PC-9 (cell line): ENCODE data around the gene CDKN1A. TPM values are rescaled to one million over a fixed set of nuclear protein-coding genes. Genes with fewer than 3 reads are reported as not detected.

ENCODE experiments used
- BruUV-seq: library from RNA; stranded (reverse); fragments of 400-500 nt; replicated peaks from 2 replicates; lab custom pipeline; 2021; lab: Mats Ljungman, UMichigan
- CTCF ChIA-PET: fragments of 300-600 bp; sonication (Branson Sonifier 250); formaldehyde crosslinking; loops from one replicate; lab custom pipeline; 2022; ENCODE audit warnings: antibody characterized with exemption; lab: Charles Lee
- POLR2A ChIA-PET: fragments of 300-600 bp; sonication (Branson Sonifier 250); formaldehyde crosslinking; loops from one replicate; lab custom pipeline; 2022; ENCODE audit warnings: antibody characterized with exemption; ENCODE audit not compliant: unreplicated experiment; lab: Charles Lee
- DNase-seq, 2 experiments: peaks; one replicate each; pipeline versions ENCODE4 v3.0.0 to v3.0.0-alpha.2; 2015 to 2022; ENCODE audit warnings: mixed read lengths in 1 of 2
- H2AFZ ChIP-seq: fragments of 200-600 bp; sonication (generic); 2 replicates; pipeline ENCODE4 v1.8.1; 2017; ENCODE audit warnings: antibody characterized with exemption
- H3F3A ChIP-seq: fragments of 200-600 bp; sonication (generic); 2 replicates; pipeline ENCODE4 v1.8.1; 2017; ENCODE audit warnings: antibody characterized with exemption, mild to moderate bottlenecking, low read depth; ENCODE audit not compliant: insufficient read depth
- H3K27ac ChIP-seq: fragments of 200-600 bp; sonication (generic); 2 replicates; pipeline ENCODE4 v1.6.1; 2016; ENCODE audit warnings: mixed run types
- H3K27me3 ChIP-seq: fragments of 200-600 bp; sonication (generic); 2 replicates; pipeline ENCODE4 v1.6.1; 2016; ENCODE audit warnings: low read depth, mixed run types; ENCODE audit not compliant: insufficient read depth
- H3K36me3 ChIP-seq: fragments of 200-600 bp; sonication (generic); 2 replicates; pipeline ENCODE4 v1.6.1; 2016; ENCODE audit warnings: low read depth, mixed run types
- H3K4me1 ChIP-seq: fragments of 200-600 bp; sonication (generic); replicated peaks from 2 replicates; pipeline ENCODE4 v1.6.1; 2016; ENCODE audit warnings: mixed run types; ENCODE audit not compliant: insufficient read depth
- H3K4me2 ChIP-seq: fragments of 200-600 bp; sonication (generic); 2 replicates; pipeline ENCODE4 v1.6.1; 2017; ENCODE audit warnings: mixed run types
- H3K4me3 ChIP-seq: fragments of 200-600 bp; sonication (generic); 2 replicates; pipeline ENCODE4 v1.6.1; 2016; ENCODE audit warnings: mixed run types
- H3K79me2 ChIP-seq: fragments of 200-600 bp; sonication (generic); 2 replicates; pipeline ENCODE4 v1.6.1; 2017; ENCODE audit warnings: low read depth, mixed run types
- H3K9me2 ChIP-seq: fragments of 200-600 bp; sonication (generic); 2 replicates; pipeline ENCODE4 v1.8.1; 2017; ENCODE audit warnings: mild to moderate bottlenecking; ENCODE audit not compliant: insufficient read depth
- H3K9me3 ChIP-seq: fragments of 200-600 bp; sonication (generic); 2 replicates; pipeline ENCODE4 v1.8.1; 2016; ENCODE audit warnings: low read depth; ENCODE audit not compliant: insufficient read depth
- H4K20me1 ChIP-seq: fragments of 200-600 bp; sonication (generic); 2 replicates; pipeline ENCODE4 v1.8.1; 2017; ENCODE audit not compliant: insufficient read depth
- EZH2 ChIP-seq: fragments of 200-600 bp; sonication (generic); IDR thresholded peaks from 2 replicates; pipeline ENCODE4 v1.8.0; 2017; ENCODE audit warnings: antibody characterized with exemption, low read depth
- intact Hi-C: fragments of 100-400 bp; cut with micrococcal nuclease; formaldehyde crosslinking; loops from one replicate; pipeline ENCODE4 v1.10.0; 2022; ENCODE audit not compliant: unreplicated experiment
- total RNA-seq: library from RNA; stranded (reverse); gene quantifications from 2 replicates; pipeline ENCODE4 v1.2.3, GENCODE V29; 2021
- TF ChIP-seq, protein P1 (sequence below): fragments of 200-600 bp; sonication (generic); conservative IDR thresholded peaks from 2 replicates; pipeline ENCODE4 v1.6.1; 2017; ENCODE audit warnings: mixed run types, antibody characterized with exemption, mild to moderate bottlenecking, moderate library complexity

Gene CDKN1A
- total RNA-seq, 1 experiment from 2014 or later, result 14.8 TPM

DNA sequence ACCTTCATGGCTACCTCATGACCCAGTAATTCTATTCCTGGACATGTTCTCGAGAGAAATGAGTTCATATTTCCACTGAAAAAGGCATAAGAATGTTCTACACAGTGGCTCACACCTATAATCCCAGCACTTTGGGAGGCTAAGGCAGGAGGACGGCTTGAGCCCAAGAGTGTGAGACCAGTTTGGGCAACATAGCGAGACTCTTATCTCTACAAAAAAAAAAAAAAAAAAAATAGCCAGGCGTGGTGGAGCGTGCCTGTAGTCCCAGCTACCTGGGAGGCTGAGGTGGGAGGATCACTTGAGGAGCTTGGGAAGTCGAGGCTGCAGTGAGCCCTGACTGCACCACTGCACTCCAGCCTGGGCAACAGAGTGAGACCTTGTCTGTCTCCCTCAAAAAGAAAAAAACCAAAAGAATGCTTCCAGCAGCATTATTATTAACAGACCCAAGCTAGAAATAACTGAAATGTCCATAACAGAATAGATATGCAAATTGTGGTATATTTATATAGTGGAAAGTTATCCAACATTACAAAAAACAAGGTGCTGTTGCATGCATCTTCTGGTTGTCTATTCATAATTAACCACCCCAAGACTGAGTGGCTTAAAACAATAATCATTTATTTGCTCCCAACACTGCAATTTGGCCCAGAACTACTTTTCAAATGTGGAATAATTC, 9.7 kb downstream of the CDKN1A start:
- Histone ChIP-seq H3K36me3 (no peaks in the 10 kb centered on the region), H4K20me1 (no peaks in the 10 kb centered on the region), H3K9me3 (no peaks in the 10 kb centered on the region), H3K27me3 (no peaks in the 10 kb centered on the region), H3K79me2 (0 out of 2 replicates have a peak, but pooled peaks cover 4% of the 10 kb centered on the region), H2AFZ (no peak overlapping the region), H3K9me2 (no peaks in the 10 kb centered on the region), H3K4me2 (no peak overlapping the region), H3K4me3 (no peak overlapping the region), H3F3A (peaks cover 26% of the 10 kb centered on the region), H3K4me1 (peaks cover 36% of the 10 kb centered on the region), H3K27ac (no peak overlapping the region)
- ChIA-PET POLR2A (no interaction called here), CTCF (no interaction called here)
- intact Hi-C loops, result no loop called here
- DNase-seq, result no peak
- BruUV-seq, result no TSS peak
- TF ChIP-seq EZH2, result no peak
- TF ChIP-seq, protein P1, sequence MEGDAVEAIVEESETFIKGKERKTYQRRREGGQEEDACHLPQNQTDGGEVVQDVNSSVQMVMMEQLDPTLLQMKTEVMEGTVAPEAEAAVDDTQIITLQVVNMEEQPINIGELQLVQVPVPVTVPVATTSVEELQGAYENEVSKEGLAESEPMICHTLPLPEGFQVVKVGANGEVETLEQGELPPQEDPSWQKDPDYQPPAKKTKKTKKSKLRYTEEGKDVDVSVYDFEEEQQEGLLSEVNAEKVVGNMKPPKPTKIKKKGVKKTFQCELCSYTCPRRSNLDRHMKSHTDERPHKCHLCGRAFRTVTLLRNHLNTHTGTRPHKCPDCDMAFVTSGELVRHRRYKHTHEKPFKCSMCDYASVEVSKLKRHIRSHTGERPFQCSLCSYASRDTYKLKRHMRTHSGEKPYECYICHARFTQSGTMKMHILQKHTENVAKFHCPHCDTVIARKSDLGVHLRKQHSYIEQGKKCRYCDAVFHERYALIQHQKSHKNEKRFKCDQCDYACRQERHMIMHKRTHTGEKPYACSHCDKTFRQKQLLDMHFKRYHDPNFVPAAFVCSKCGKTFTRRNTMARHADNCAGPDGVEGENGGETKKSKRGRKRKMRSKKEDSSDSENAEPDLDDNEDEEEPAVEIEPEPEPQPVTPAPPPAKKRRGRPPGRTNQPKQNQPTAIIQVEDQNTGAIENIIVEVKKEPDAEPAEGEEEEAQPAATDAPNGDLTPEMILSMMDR, result no peak

DNA sequence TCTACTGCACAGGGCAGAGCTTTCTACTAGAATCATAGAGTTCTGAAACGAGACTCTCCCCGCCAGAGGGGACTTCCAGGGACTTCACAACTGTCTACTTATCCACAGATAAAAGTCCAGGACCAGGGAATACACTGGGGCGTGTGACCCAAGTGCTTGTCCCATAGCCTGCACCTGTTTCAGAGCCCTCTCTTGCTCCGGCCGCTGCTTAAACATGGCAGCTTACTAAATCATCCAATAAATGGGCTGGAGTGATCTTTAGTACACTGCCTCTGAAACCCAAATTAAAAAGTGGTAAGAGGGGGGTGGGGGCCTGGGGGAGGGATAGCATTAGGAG, 10.2 kb downstream of the CDKN1A start:
- BruUV-seq, result no TSS peak
- 0 out of 2 replicates have a peak, but pooled peaks cover 2% of the 10 kb centered on the region for H3K79me2 ChIP-seq
- H3K27ac ChIP-seq, result no peak overlapping the region
- no peaks in the 10 kb centered on the region for H3K9me2 ChIP-seq
- peaks cover 31% of the 10 kb centered on the region for H3K4me1 ChIP-seq
- no peak for DNase-seq
- H3K9me3 ChIP-seq, result no peaks in the 10 kb centered on the region
- TF ChIP-seq, protein P1, result no peak
- no peak for TF ChIP-seq EZH2
- H4K20me1 ChIP-seq, result no peaks in the 10 kb centered on the region
- H3K4me3 ChIP-seq, result no peak overlapping the region
- no peak overlapping the region for H3K4me2 ChIP-seq
- CTCF ChIA-PET, result no interaction called here
- peaks cover 21% of the 10 kb centered on the region; the same call in 1 of the 2 replicates for H3F3A ChIP-seq
- no peak overlapping the region for H2AFZ ChIP-seq
- no peaks in the 10 kb centered on the region for H3K36me3 ChIP-seq
- intact Hi-C loops, result no loop called here
- no peaks in the 10 kb centered on the region for H3K27me3 ChIP-seq
- POLR2A ChIA-PET, result no interaction called here

DNA sequence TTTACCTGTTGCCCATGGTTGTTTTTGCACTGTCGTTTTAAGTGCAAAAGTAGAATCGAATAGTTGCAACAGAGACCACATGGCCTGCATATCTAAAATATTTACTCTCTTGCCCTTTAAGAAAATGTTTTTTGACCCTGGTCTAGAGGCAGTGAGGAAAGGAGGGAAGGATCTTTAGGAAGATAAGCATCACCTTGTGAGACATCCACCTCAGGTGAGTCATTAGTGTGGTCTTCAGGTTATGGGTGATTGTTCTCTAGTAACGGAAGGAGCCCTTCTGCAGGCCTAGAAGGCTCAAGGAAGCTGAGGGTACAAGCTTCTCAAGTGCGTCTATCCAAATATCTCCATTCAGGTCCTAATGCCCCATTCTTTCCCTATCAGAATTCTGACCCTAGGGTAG, 12.5 kb downstream of the CDKN1A start:
- intact Hi-C loops, result no loop called here
- Histone ChIP-seq H3K9me3 (no peaks in the 10 kb centered on the region), H3K9me2 (no peaks in the 10 kb centered on the region), H3K4me1 (peaks cover 27% of the 10 kb centered on the region), H3K27me3 (no peaks in the 10 kb centered on the region), H4K20me1 (no peaks in the 10 kb centered on the region), H3F3A (peaks cover 18% of the 10 kb centered on the region; the same call in 1 of the 2 replicates), H3K27ac (no peak overlapping the region), H3K36me3 (no peaks in the 10 kb centered on the region), H2AFZ (no peak overlapping the region), H3K79me2 (no peaks in the 10 kb centered on the region), H3K4me2 (peak overlapping the region; percentile 38), H3K4me3 (no peak overlapping the region)
- POLR2A ChIA-PET, result interaction anchor here (0.5 kb wide), 1 partner anchor 541 kb away, joined by 4 read pairs; no protein-coding TSS in a partner anchor
- CTCF ChIA-PET, result interaction anchor here (1.0 kb wide), 1 partner anchor 9 kb away, joined by 3 read pairs; no protein-coding TSS in a partner anchor
- no TSS peak for BruUV-seq
- peak; percentile 33 to 88 for DNase-seq
- TF ChIP-seq, protein P1, result no peak
- no peak for TF ChIP-seq EZH2
